ENCODE measurements around the gene LAMC2.

DNA sequence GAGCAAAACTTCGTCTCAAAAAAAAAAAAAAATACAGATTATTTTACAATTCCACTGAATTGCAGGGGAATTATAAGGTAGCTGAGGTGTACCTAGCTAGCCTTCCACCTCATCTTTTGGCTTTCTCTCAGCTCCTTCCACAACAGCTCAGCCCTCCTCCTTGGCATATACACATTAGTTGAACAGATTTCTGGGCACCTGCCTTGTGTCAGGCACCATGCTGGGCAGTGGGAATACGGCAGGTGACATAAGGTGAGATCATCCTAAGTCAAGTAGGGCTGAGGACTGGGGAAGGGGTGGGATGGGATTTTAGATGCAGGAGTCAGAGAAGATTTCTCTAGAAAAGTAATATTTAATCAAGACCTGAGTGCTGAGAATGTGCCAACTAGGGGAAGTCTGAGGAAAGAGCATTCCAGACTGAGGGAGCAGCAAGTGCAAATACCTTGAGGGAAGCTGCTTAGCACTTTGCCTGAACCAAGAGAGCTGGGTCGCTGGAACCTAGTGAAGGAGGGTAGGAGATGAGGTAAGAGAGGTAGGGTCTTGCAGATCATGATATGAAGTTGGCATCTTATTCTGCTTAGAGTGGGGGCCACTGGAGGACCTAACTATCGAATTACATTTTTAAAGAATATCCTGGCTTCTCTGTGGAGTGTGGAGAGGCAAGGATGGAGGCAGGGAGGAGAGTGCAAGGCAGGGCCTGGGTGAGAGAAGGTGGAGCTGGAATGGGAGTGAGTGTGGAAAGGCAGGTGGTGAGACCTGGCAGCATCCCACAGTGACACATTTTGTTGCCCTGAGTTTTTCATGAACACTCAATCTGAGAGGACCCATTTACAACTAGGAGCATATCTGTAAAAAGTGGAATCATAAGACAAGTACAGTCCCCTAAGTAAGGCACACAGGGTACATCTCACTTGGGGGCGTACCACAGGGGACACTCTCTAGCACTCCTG lies 28.2 kb downstream of the LAMC2 start:
- TF ChIP-seq, protein P1, sequence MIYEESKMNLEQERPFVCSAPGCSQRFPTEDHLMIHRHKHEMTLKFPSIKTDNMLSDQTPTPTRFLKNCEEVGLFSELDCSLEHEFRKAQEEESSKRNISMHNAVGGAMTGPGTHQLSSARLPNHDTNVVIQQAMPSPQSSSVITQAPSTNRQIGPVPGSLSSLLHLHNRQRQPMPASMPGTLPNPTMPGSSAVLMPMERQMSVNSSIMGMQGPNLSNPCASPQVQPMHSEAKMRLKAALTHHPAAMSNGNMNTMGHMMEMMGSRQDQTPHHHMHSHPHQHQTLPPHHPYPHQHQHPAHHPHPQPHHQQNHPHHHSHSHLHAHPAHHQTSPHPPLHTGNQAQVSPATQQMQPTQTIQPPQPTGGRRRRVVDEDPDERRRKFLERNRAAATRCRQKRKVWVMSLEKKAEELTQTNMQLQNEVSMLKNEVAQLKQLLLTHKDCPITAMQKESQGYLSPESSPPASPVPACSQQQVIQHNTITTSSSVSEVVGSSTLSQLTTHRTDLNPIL (CRISPR knock-in tag; IDR thresholded peaks at IDR 0.05; ENCODE audit: low read depth), result no peak
- TF ChIP-seq CSDC2 (CRISPR knock-in tag; IDR thresholded peaks at IDR 0.05) (no peak), ZNF8 (CRISPR knock-in tag; IDR thresholded peaks at IDR 0.05) (no peak), ESRRG (CRISPR knock-in tag; IDR thresholded peaks at IDR 0.05) (no peak), TCF4 (CRISPR knock-in tag; IDR thresholded peaks at IDR 0.05; ENCODE audit: borderline replicate concordance) (no peak), ZFP3 (CRISPR knock-in tag; IDR thresholded peaks at IDR 0.05) (no peak), ARNTL (CRISPR knock-in tag; IDR thresholded peaks at IDR 0.05; ENCODE audit: borderline replicate concordance, low read depth) (no peak)
- TF ChIP-seq, protein P2, sequence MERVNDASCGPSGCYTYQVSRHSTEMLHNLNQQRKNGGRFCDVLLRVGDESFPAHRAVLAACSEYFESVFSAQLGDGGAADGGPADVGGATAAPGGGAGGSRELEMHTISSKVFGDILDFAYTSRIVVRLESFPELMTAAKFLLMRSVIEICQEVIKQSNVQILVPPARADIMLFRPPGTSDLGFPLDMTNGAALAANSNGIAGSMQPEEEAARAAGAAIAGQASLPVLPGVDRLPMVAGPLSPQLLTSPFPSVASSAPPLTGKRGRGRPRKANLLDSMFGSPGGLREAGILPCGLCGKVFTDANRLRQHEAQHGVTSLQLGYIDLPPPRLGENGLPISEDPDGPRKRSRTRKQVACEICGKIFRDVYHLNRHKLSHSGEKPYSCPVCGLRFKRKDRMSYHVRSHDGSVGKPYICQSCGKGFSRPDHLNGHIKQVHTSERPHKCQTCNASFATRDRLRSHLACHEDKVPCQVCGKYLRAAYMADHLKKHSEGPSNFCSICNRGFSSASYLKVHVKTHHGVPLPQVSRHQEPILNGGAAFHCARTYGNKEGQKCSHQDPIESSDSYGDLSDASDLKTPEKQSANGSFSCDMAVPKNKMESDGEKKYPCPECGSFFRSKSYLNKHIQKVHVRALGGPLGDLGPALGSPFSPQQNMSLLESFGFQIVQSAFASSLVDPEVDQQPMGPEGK (CRISPR knock-in tag; IDR thresholded peaks at IDR 0.05; ENCODE audit: borderline replicate concordance), result no peak
